Rectal smooth muscle tissue (tissue), 1 donor: Measurements from ENCODE around the gene ATG10.
"Not testable (repeated sequence)": the region's sequence is repeated elsewhere in the genome, so short reads cannot be mapped to it uniquely, and the experiment has no call there.

Experiments
- H3K27ac ChIP-seq: one replicate; pipeline ENCODE4 v1.7.0; 2013; ENCODE audit warnings: low read depth, low read length, inconsistent platforms
- H3K27me3 ChIP-seq: one replicate; pipeline ENCODE4 v1.7.0; 2013; ENCODE audit warnings: low read length; ENCODE audit not compliant: control insufficient read depth, insufficient read depth
- H3K36me3 ChIP-seq: one replicate; pipeline ENCODE4 v1.7.0; 2013; ENCODE audit warnings: low read length; ENCODE audit not compliant: control insufficient read depth, insufficient read depth
- H3K4me1 ChIP-seq: one replicate; pipeline ENCODE4 v1.7.0; 2013; ENCODE audit warnings: low read length; ENCODE audit not compliant: control insufficient read depth, insufficient read depth
- H3K4me3 ChIP-seq: one replicate; pipeline ENCODE4 v1.7.0; 2013; ENCODE audit warnings: low read length
- H3K9ac ChIP-seq: one replicate; pipeline ENCODE4 v1.7.0; 2013; ENCODE audit warnings: low read length

ATG10 gene

GRCh38 chr5:81961651-81962440, 10.0 kb upstream of the ATG10 start:
- Histone ChIP-seq H3K4me3 (no peak overlapping the region), H3K4me1 (no peaks in the 10 kb centered on the region), H3K27ac (no peak overlapping the region), H3K9ac (no peak overlapping the region), H3K36me3 (no peaks in the 10 kb centered on the region), H3K27me3 (no peaks in the 10 kb centered on the region)

GRCh38 chr5:81963544-81963943, 8.3 kb upstream of the ATG10 start:
- H3K36me3 ChIP-seq = no peaks in the 10 kb centered on the region
- H3K4me1 ChIP-seq = no peaks in the 10 kb centered on the region
- no peak overlapping the region for H3K27ac ChIP-seq
- H3K27me3 ChIP-seq = no peaks in the 10 kb centered on the region
- no peak overlapping the region for H3K9ac ChIP-seq
- H3K4me3 ChIP-seq = no peak overlapping the region

- no peaks in the 10 kb centered on the region for H3K27me3 ChIP-seq
- no peak overlapping the region for H3K4me3 ChIP-seq
Measured at GRCh38 chr5:81965524-81965923, 6.3 kb upstream of the ATG10 start.

GRCh38 chr5:81969226-81969625, 2.6 kb upstream of the ATG10 start:
- H3K27ac ChIP-seq = no peak overlapping the region
- peaks cover 3% of the 10 kb centered on the region for H3K4me1 ChIP-seq
- H3K9ac ChIP-seq = no peak overlapping the region
- H3K36me3 ChIP-seq = no peaks in the 10 kb centered on the region
- no peak overlapping the region for H3K4me3 ChIP-seq
- no peaks in the 10 kb centered on the region for H3K27me3 ChIP-seq

More at GRCh38 chr5:81965524-81965923, 6.3 kb upstream of the ATG10 start:
- Histone ChIP-seq H3K9ac (no peak overlapping the region), H3K27ac (no peak overlapping the region), H3K4me1 (no peaks in the 10 kb centered on the region), H3K36me3 (no peaks in the 10 kb centered on the region)

GRCh38 chr5:81969912-81970311, 1.9 kb upstream of the ATG10 start:
- peaks cover 3% of the 10 kb centered on the region for H3K4me1 ChIP-seq
- no peaks in the 10 kb centered on the region for H3K27me3 ChIP-seq
- H3K36me3 ChIP-seq = no peaks in the 10 kb centered on the region
- H3K9ac ChIP-seq = no peak overlapping the region
- H3K27ac ChIP-seq = no peak overlapping the region
- no peak overlapping the region for H3K4me3 ChIP-seq

GRCh38 chr5:81971111-81971711, 612 bp upstream of the ATG10 start:
- Histone ChIP-seq H3K27ac (peak overlapping the region; percentile 97), H3K4me1 (peaks cover 3% of the 10 kb centered on the region), H3K27me3 (no peaks in the 10 kb centered on the region), H3K9ac (peak overlapping the region; percentile 98), H3K36me3 (no peaks in the 10 kb centered on the region), H3K4me3 (peak overlapping the region; percentile 98)

- Histone ChIP-seq H3K27me3 (no peaks in the 10 kb centered on the region), H3K36me3 (no peaks in the 10 kb centered on the region), H3K4me3 (peak overlapping the region; percentile 78), H3K27ac (peak overlapping the region; percentile 97), H3K9ac (peak overlapping the region; percentile 80), H3K4me1 (peaks cover 3% of the 10 kb centered on the region)
Measured at GRCh38 chr5:81972492-81972783, 615 bp downstream of the ATG10 start.

- no peak overlapping the region for H3K4me3 ChIP-seq
- no peaks in the 10 kb centered on the region for H3K4me1 ChIP-seq
- H3K36me3 ChIP-seq = no peaks in the 10 kb centered on the region
- H3K27ac ChIP-seq = no peak overlapping the region
- no peak overlapping the region for H3K9ac ChIP-seq
- no peaks in the 10 kb centered on the region for H3K27me3 ChIP-seq
Measured at GRCh38 chr5:81980160-81980559, 8.3 kb downstream of the ATG10 start.

- Histone ChIP-seq H3K27ac (no peak overlapping the region), H3K4me1 (no peaks in the 10 kb centered on the region), H3K36me3 (no peaks in the 10 kb centered on the region), H3K9ac (no peak overlapping the region), H3K4me3 (no peak overlapping the region), H3K27me3 (no peaks in the 10 kb centered on the region)
Measured at GRCh38 chr5:81980598-81981260, 8.9 kb downstream of the ATG10 start.

- not testable (repeated sequence) for H3K4me3 ChIP-seq, H3K27ac ChIP-seq, H3K9ac ChIP-seq, H3K4me1 ChIP-seq, H3K27me3 ChIP-seq, H3K36me3 ChIP-seq
Measured at GRCh38 chr5:81982172-81982685, 10.4 kb downstream of the ATG10 start.

GRCh38 chr5:81983148-81983547, 11.3 kb downstream of the ATG10 start:
- H3K27me3 ChIP-seq, H3K4me1 ChIP-seq, H3K27ac ChIP-seq, H3K9ac ChIP-seq, H3K36me3 ChIP-seq, H3K4me3 ChIP-seq: not testable (repeated sequence)

- H3K36me3 ChIP-seq, H3K27me3 ChIP-seq, H3K9ac ChIP-seq, H3K4me1 ChIP-seq, H3K27ac ChIP-seq, H3K4me3 ChIP-seq: not testable (repeated sequence)
Measured at GRCh38 chr5:81983563-81983962, 11.7 kb downstream of the ATG10 start.
